Gastrocnemius medialis (tissue), 4 donors: Measurements from ENCODE around the gene RNLS. TPM values are rescaled to one million over a fixed set of nuclear protein-coding genes. Genes with fewer than 3 reads are reported as not detected.

Source experiments
- ATAC-seq, 2 donors: fragments of 150-250 bp; one replicate each; pipeline ENCODE4 v1.9.1; 2016
- DNase-seq, 2 donors: peaks; one replicate each; pipeline ENCODE4 v3.0.0-alpha.2; 2019
- H3K27ac ChIP-seq, 4 donors: fragments of 200-600 bp; sonication (generic); 1 replicate in 1 of 4; 2 replicates in 3 of 4; pipeline ENCODE4 v1.5.1; 2016 to 2018; ENCODE audit warnings: mild to moderate bottlenecking in 2 of 4, moderate library complexity in 1 of 4
- H3K27me3 ChIP-seq, 3 donors: fragments of 200-600 bp; sonication (generic) in 2 of 3; 1 replicate in 1 of 3; 2 replicates in 2 of 3; pipeline versions ENCODE4 v1.5.1 to v1.6.0; 2016 to 2019; ENCODE audit warnings: mild to moderate bottlenecking in 1 of 3, moderate library complexity in 1 of 3
- H3K36me3 ChIP-seq, 2 donors: fragments of 200-600 bp; sonication (generic) in 1 of 2; one replicate each; pipeline ENCODE4 v1.5.1; 2017 to 2018
- H3K4me1 ChIP-seq, 2 donors: fragments of 200-600 bp; sonication (generic) in 1 of 2; one replicate each; pipeline ENCODE4 v1.5.1; 2016 to 2017; ENCODE audit warnings: mild to moderate bottlenecking in 2 of 2
- H3K4me3 ChIP-seq, 4 donors: fragments of 200-600 bp; sonication (generic) in 3 of 4; 1 replicate in 1 of 4; 2 replicates in 3 of 4; pipeline ENCODE4 v1.5.1; 2016 to 2019; ENCODE audit warnings: mild to moderate bottlenecking in 2 of 4
- H3K9me3 ChIP-seq, 3 donors: fragments of 200-600 bp; sonication (generic) in 2 of 3; 1 replicate in 1 of 3; 2 replicates in 2 of 3; pipeline ENCODE4 v1.5.1; 2016 to 2019
- POLR2A ChIP-seq, 2 donors: fragments of 450-650 bp; IDR thresholded peaks; one replicate each; pipeline ENCODE4 v1.6.1; 2017; ENCODE audit warnings: antibody characterized with exemption in 2 of 2, mild to moderate bottlenecking in 2 of 2, moderate library complexity in 2 of 2
- in situ Hi-C, 4 donors: fragments of 200-750 bp; cut with MboI; loops; one replicate each; pipeline versions ENCODE4 v1.15.0 to v1.8.0; 2017; ENCODE audit warnings: low sequenced_read_pairs in 4 of 4
- intact Hi-C: fragments of 100-400 bp; cut with DNase I; formaldehyde crosslinking; loops from one replicate; pipeline ENCODE4 v1.15.1; 2023; ENCODE audit warnings: low total_unique reads
- total RNA-seq, 4 donors: library from RNA; depleted of rRNA; stranded (reverse); fragments of >200 nt; gene quantifications; one replicate each; pipeline versions ENCODE4 v1.1.0 to v1.2.3, GENCODE V29; 2016
- TF ChIP-seq, protein P1 (sequence below), 5 experiments: fragments of 450-650 bp in 3 of 5; fragments of 200-600 bp in 2 of 5; sonication (generic) in 2 of 5; IDR thresholded peaks in 4 of 5; conservative IDR thresholded peaks in 1 of 5; 1 replicate in 4 of 5; 2 replicates in 1 of 5; pipeline ENCODE4 v1.5.1; 2016 to 2019; ENCODE audit warnings: antibody characterized with exemption in 5 of 5, mild to moderate bottlenecking in 3 of 5, moderate library complexity in 3 of 5

Gene RNLS
- total RNA-seq, 4 donors from 2014 or later = 8.1 to 17.5 (median 9.7) TPM

DNA sequence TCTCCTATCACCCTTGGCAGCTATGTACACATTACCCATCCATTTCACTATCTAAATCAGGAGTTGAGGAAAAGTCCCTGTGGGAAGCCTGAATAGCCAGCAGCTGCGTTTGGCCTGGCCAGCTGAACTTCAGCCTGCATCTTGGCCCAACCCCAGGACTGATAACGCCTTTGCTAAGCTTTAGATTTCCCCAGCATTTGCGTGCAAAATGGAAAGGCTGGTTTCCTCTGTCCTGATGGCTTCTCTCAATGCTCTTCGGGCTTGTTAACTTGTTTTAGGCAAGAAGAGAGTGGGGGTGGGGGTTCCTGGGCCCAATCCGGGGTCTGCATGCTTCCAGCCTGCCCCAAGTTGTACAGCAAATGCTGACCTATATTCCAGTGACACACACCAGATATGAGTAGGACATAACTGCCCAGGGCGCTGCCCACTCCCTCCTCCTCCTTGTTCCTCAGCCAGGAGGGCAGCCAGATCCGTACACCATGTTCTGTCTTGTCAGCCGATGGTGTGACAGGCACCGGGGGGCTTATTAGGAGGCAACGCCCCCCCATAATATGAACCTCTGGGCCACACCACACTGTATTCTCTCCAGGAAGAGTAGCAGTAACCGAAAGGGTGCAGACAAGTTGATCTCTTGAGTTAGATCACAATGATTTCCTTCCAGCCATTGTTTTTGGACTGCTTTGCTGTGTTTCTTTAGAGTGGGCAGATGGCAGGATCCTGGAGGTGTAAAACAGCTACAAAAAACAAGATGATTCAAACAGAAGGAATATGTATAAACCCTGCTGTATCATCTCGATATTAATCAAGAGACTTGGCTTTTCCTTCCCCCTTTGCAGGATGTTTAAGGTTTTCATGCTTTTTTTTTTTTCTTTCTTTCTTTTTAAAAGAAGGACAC, 339.0 kb downstream of the RNLS start:
- Histone ChIP-seq H3K4me3 (peak overlapping the region; percentile 29 to 58 (median 32)), H3K27me3 (no peaks in the 10 kb centered on the region), H3K4me1 (peaks cover 42 to 64% of the 10 kb centered on the region in 2 donors), H3K36me3 (no peaks in the 10 kb centered on the region), H3K27ac (peak overlapping the region; percentile 83 to 87 (median 84)), H3K9me3 (no peaks in the 10 kb centered on the region)
- in situ Hi-C loops = no loop called here
- ATAC-seq = peak; percentile 85 to 86
- peak; percentile 9 to 12 for TF ChIP-seq POLR2A (IDR thresholded peaks at IDR 0.05)
- TF ChIP-seq, protein P1, sequence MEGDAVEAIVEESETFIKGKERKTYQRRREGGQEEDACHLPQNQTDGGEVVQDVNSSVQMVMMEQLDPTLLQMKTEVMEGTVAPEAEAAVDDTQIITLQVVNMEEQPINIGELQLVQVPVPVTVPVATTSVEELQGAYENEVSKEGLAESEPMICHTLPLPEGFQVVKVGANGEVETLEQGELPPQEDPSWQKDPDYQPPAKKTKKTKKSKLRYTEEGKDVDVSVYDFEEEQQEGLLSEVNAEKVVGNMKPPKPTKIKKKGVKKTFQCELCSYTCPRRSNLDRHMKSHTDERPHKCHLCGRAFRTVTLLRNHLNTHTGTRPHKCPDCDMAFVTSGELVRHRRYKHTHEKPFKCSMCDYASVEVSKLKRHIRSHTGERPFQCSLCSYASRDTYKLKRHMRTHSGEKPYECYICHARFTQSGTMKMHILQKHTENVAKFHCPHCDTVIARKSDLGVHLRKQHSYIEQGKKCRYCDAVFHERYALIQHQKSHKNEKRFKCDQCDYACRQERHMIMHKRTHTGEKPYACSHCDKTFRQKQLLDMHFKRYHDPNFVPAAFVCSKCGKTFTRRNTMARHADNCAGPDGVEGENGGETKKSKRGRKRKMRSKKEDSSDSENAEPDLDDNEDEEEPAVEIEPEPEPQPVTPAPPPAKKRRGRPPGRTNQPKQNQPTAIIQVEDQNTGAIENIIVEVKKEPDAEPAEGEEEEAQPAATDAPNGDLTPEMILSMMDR (IDR thresholded peaks at IDR 0.05 in 4 of 5, conservative IDR thresholded peaks at IDR 0.05 in 1 of 5) = no peak
- intact Hi-C loops = loop anchor here (5.0 kb wide), 1 partner anchor 233 kb away; no protein-coding TSS in a partner anchor
- peak; percentile 76 to 88 for DNase-seq

DNA sequence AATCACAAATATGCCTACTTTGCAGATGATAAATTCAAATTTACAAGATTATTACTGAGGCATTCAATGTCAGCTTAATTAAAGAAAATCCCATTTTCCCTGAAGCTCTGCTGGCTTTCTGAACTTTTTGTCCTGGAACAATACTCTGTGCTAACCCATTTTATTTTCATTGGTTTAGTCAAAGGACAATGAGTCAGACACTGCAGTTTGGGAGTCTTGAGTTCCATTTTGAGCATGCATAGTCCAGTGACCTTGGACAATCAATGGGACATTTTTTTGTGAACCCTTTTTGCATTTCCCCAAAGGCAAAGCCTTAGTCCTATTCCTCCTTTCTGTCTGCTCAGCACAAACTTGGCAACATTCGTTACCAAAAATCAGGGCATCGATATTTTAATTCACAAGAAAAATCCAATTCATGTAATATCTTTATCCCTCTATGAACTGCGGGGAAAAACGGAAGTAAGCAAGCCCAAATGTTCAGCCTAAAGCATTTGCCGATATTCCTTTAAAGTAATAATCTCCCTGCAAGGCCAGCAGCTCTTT, 339.8 kb downstream of the RNLS start:
- in situ Hi-C loops = no loop called here
- peak overlapping the region; percentile 83 to 87 (median 84) for H3K27ac ChIP-seq
- no peak for TF ChIP-seq POLR2A (IDR thresholded peaks at IDR 0.05)
- TF ChIP-seq, protein P1 (IDR thresholded peaks at IDR 0.05 in 4 of 5, conservative IDR thresholded peaks at IDR 0.05 in 1 of 5) = no peak
- H3K9me3 ChIP-seq = no peaks in the 10 kb centered on the region
- no peaks in the 10 kb centered on the region for H3K36me3 ChIP-seq
- intact Hi-C loops = loop anchor here (5.0 kb wide), 1 partner anchor 234 kb away; no protein-coding TSS in a partner anchor
- DNase-seq (no peak), ATAC-seq (peak; percentile 35 to 60)
- H3K4me3 ChIP-seq = peak overlapping the region; percentile 26 to 35 (median 30)
- H3K4me1 ChIP-seq = peaks cover 42 to 72% of the 10 kb centered on the region in 2 donors
- H3K27me3 ChIP-seq = no peaks in the 10 kb centered on the region

DNA sequence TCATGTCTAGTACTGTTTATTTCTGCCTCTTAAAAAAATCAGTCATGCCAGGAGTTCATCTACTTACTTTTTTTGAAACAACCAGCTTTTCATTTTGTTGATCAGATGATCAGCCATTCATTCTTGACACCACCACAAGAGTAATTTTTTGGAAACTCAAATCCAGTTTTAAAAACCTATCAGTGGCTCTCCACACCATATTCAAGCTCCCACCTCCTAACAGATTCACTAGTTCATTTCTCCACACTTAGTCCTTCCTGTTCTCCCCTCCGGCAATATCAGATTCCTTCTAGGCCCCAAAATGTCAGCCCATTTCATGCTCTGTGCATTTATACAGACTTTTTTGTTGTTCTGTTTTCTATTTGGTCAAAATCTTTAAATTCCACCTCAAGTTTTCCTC, 341.6 kb downstream of the RNLS start:
- Histone ChIP-seq H3K9me3 (no peaks in the 10 kb centered on the region), H3K36me3 (no peaks in the 10 kb centered on the region), H3K4me3 (no peak overlapping the region), H3K4me1 (peaks cover 36 to 70% of the 10 kb centered on the region in 2 donors), H3K27ac (peak overlapping the region in 3 of 4 donors; percentile 84 to 87 (median 84)), H3K27me3 (no peaks in the 10 kb centered on the region)
- in situ Hi-C loops (no loop called here), intact Hi-C loops (loop anchor here (5.0 kb wide), 1 partner anchor 236 kb away; no protein-coding TSS in a partner anchor)
- no peak for DNase-seq
- TF ChIP-seq, protein P1 (IDR thresholded peaks at IDR 0.05 in 4 of 5, conservative IDR thresholded peaks at IDR 0.05 in 1 of 5) = no peak
- ATAC-seq = no peak

DNA sequence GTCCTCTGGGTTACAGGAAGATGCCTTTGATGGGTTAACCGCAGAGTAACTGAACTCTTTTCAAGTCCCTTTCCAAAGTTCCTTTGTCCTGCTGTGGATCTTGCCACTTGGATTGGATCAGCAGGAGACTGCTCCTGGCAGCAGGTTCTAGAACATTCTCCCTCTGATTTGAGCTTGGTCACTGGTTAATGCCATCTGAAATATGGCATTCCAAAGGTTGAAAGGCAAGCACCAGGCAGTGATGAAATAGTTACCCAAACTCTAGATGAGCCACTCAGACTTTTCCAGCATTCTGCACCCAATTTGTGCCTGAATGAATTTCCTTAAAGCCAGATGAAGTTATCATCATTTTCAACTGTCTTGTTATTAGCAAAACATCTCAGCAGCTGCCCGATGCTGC, 343.9 kb downstream of the RNLS start:
- Histone ChIP-seq H3K4me3 (no peak overlapping the region), H3K36me3 (no peaks in the 10 kb centered on the region), H3K9me3 (no peaks in the 10 kb centered on the region), H3K27ac (peak overlapping the region in 3 of 4 donors; percentile 23 to 60 (median 40)), H3K4me1 (peaks cover 13 to 53% of the 10 kb centered on the region in 2 donors), H3K27me3 (no peaks in the 10 kb centered on the region)
- no peak for TF ChIP-seq POLR2A (IDR thresholded peaks at IDR 0.05)
- TF ChIP-seq, protein P1 (IDR thresholded peaks at IDR 0.05 in 4 of 5, conservative IDR thresholded peaks at IDR 0.05 in 1 of 5) = no peak
- intact Hi-C loops = no loop called here
- in situ Hi-C loops = no loop called here
- ATAC-seq (no peak), DNase-seq (no peak)
